Small intestine (tissue), 7 donors: Measurements from ENCODE around the gene POLR2F. TPM values are rescaled to one million over a fixed set of nuclear protein-coding genes. Genes with fewer than 3 reads are reported as not detected.
A peak's percentile ranks its signal among the peaks of the same experiment; 100 is the strongest.

Experiments used
- DNase-seq, 2 donors: peaks; one replicate each; pipeline versions ENCODE4 v3.0.0 to v3.0.0-alpha.2; 2013
- FAIRE-seq: peaks from 2 replicates; lab custom pipeline; 2012; peaks lifted over from hg19 to GRCh38; lab: Jason Lieb, UNC
- H3K27ac ChIP-seq, 3 donors: one replicate each; pipeline ENCODE4 v1.5.1; 2013; ENCODE audit warnings: low read length in 2 of 3, mild to moderate bottlenecking in 2 of 3, control low read depth in 1 of 3, inconsistent platforms in 1 of 3, low read depth in 1 of 3, moderate library complexity in 1 of 3
- H3K27me3 ChIP-seq, 3 donors: one replicate each; pipeline ENCODE4 v1.6.1; 2013; ENCODE audit warnings: low read length in 3 of 3, inconsistent platforms in 1 of 3; ENCODE audit not compliant: control insufficient read depth in 3 of 3, insufficient read depth in 3 of 3
- H3K36me3 ChIP-seq, 3 donors: one replicate each; pipeline ENCODE4 v1.6.1; 2013; ENCODE audit warnings: low read length in 3 of 3, inconsistent platforms in 1 of 3, low read depth in 1 of 3, mild to moderate bottlenecking in 1 of 3, moderate library complexity in 1 of 3; ENCODE audit not compliant: control insufficient read depth in 3 of 3, insufficient read depth in 2 of 3
- H3K4me1 ChIP-seq, 3 donors: one replicate each; pipeline ENCODE4 v1.6.1; 2013; ENCODE audit warnings: low read length in 2 of 3, inconsistent platforms in 1 of 3, low read depth in 1 of 3, mild to moderate bottlenecking in 1 of 3, moderate library complexity in 1 of 3; ENCODE audit not compliant: control insufficient read depth in 3 of 3, insufficient read depth in 2 of 3
- H3K4me3 ChIP-seq, 3 donors: one replicate each; pipeline ENCODE4 v1.5.1; 2013; ENCODE audit warnings: low read length in 3 of 3, control low read depth in 1 of 3, inconsistent platforms in 1 of 3, low read depth in 1 of 3, mild to moderate bottlenecking in 1 of 3, moderate library complexity in 1 of 3
- H3K9me3 ChIP-seq, 2 donors: one replicate each; pipeline ENCODE4 v1.6.1; 2013; ENCODE audit warnings: low read depth in 1 of 2, low read length in 1 of 2; ENCODE audit not compliant: control insufficient read depth in 2 of 2, insufficient read depth in 1 of 2
- WGBS, 3 donors: extraction: QIAGEN DNeasy Blood & Tissue Kit; methylation state at CpG; one replicate each; pipeline ENCODE4 v1.1.7; 2013; 5-methylcytosine and 5-hydroxymethylcytosine counted together
- polyA plus RNA-seq, 4 donors: library from polyadenylated mRNA; stranded (reverse) in 3 of 4; unstranded in 1 of 4; fragments of 200-250 nt in 3 of 4; fragments of 120-200 nt in 1 of 4; gene quantifications; one replicate each; pipeline versions ENCODE4 v1.2.1 to v1.2.3, GENCODE V29; 2013
- donor health status: healthy with polysubstance abuse.
- donor health status: control.
- donor health status: control.
- donor health status: Bipolar disorder and iron deficiency.
- donor health status: healthy.

Gene POLR2F
- polyA plus RNA-seq, 4 donors: 53.7 to 146 (median 107) TPM

DNA sequence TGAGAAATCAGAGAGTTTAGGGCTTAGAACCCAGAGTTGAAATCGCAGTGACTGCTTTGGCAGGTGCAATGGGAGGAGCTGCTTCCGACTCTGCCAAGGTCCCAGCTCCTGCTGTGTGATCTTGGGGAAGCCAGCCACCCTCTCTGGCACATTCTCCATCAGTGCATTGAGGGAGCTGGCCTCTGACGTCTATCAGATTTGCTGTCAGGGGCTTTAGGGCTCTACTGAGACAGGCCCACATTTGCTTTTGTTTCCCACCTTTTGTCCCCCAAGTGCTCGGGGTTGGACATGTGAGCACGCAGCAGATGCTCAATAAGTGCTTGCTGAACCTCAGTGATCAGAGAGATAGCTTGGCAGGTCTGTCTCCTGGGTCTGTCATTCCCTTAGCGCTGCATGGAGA, 41.5 kb downstream of the POLR2F start:
- Histone ChIP-seq H3K4me3 (no peak overlapping the region), H3K27me3 (no peaks in the 10 kb centered on the region), H3K4me1 (no peaks in the 10 kb centered on the region), H3K9me3 (no peaks in the 10 kb centered on the region), H3K27ac (no peak overlapping the region), H3K36me3 (no peaks in the 10 kb centered on the region)
- WGBS, 3 donors: 77 to 87% (median 81%) methylated on average over 6 of the region's 6 CpGs
- FAIRE-seq (no peak), DNase-seq (no peak)

- Histone ChIP-seq H3K4me1 (no peaks in the 10 kb centered on the region), H3K9me3 (no peaks in the 10 kb centered on the region), H3K27ac (no peak overlapping the region), H3K27me3 (no peaks in the 10 kb centered on the region), H3K4me3 (no peak overlapping the region), H3K36me3 (no peaks in the 10 kb centered on the region)
- no peak for FAIRE-seq
- DNase-seq: no peak
- WGBS, 3 donors: 76 to 80% (median 77%) methylated on average over 4 of the region's 4 CpGs
Measured at GRCh38 chr22:37995460-37995859, 42.0 kb downstream of the POLR2F start.

DNA sequence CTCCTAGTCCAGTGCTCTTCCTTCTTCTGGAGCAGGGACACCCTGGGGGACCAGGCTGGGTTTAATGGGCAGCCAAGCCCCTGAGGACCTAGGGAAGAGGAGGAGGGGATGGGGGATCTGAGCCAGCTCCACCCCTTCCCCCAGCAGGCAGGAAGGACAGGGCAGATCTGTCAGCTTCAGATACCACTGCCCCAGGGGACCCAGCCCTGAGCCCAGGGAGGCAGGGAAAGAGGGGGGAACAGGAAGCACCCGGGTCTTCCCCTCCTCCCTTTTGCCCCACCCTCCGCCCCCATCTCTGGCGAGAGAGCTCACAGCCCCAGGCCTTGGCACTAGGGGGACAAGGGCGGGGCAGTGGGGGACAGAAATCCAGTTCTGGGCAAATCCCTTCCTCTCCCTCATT, 42.6 kb downstream of the POLR2F start:
- Histone ChIP-seq H3K27ac (no peak overlapping the region), H3K36me3 (no peaks in the 10 kb centered on the region), H3K4me3 (no peak overlapping the region), H3K4me1 (no peaks in the 10 kb centered on the region), H3K27me3 (no peaks in the 10 kb centered on the region), H3K9me3 (no peaks in the 10 kb centered on the region)
- WGBS, 3 donors: 46 to 78% (median 57%) methylated on average over 3 to 4 of the region's 4 CpGs
- FAIRE-seq (no peak), DNase-seq (no peak)

DNA sequence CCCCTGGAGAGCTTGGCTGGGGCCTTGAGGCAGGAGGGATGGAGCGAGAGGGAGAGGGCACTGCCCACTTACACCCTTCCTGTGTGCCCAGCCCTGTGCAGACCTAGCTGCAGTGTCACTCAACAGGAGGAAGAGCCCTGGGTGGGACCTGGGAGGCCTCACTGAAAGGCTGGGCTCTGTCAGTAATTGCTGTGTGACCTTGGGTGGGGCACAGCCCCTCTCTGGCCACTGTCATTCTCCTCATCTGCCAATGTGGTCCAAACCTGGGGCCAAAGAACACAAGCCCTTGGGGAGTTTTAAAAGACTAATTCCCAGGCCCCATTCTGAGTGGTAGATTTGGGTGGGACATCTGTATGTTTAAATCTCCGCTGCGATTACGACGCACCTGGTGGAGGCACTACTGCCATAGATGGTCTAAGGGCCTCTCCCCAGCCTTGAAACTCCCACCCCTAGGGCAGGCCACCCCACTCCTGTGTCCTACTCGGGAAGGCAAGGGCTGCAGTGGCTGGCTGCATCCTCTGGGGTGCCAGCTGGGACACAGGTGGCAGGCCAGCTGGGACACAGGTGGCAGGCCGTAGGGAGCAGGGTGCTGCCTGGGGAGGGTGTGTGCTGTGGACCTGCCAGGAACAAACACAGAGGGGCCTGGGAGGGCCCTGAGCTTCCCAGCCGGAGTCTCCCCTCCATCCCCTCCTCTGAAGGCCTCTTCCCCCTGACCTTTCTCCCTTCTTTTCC, 43.2 kb downstream of the POLR2F start:
- peak; percentile 33 to 47 for DNase-seq
- H3K4me1 ChIP-seq: no peaks in the 10 kb centered on the region
- no peaks in the 10 kb centered on the region for H3K36me3 ChIP-seq
- no peaks in the 10 kb centered on the region for H3K27me3 ChIP-seq
- no peak for FAIRE-seq
- H3K27ac ChIP-seq: no peak overlapping the region
- no peak overlapping the region for H3K4me3 ChIP-seq
- WGBS, 3 donors: 61 to 74% (median 65%) methylated on average over 8 of the region's 8 CpGs
- no peaks in the 10 kb centered on the region for H3K9me3 ChIP-seq

DNA sequence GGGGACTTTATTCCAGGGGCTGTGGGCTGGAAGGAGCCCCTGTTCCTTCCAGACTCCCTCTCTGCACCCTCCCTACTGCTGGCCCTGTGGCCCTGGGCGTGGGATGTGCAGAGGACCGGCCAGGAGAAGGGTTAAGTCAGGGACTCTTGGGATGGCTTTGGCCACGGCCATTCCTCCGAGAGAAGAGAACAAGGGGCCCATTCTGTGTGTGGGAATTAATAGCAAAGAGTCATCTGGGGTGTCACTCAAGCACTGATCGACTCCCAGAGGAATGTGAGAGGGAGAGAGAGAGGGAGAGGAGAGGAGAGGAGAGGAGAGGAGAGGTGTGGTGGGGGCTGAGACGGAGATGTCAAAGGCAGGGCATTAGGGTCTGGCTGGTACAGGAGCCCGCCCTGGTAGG, 45.0 kb downstream of the POLR2F start:
- Histone ChIP-seq H3K36me3 (no peaks in the 10 kb centered on the region), H3K9me3 (no peaks in the 10 kb centered on the region), H3K4me3 (no peak overlapping the region), H3K27me3 (no peaks in the 10 kb centered on the region), H3K4me1 (no peaks in the 10 kb centered on the region), H3K27ac (no peak overlapping the region)
- 68 to 70% (median 69%) methylated on average over 6 to 7 of the region's 7 CpGs for WGBS, 3 donors
- FAIRE-seq (no peak), DNase-seq (no peak)

DNA sequence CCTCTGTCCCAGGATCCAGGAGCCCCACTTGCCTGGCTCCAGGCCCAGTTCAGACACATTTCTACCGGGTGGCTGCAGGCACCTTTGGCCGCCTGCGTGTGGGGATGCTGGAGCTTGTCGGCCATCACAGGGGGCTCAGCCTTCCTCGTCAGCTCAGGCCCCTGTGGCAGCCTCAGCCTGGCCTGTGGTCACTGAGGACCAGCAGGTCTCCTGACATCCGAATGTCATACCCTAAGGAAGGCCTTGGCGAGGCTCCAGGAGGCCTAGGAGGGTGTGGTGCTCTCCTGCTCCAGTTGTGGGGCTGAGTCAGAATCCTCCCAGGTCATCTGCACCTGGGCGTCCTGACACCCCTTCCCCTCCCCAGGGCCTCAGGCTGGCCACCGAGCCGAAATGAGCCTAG, 45.7 kb downstream of the POLR2F start:
- FAIRE-seq (no peak), DNase-seq (peak in 1 of 2 donors; percentile 15)
- 46 to 71% (median 51%) methylated on average over 10 of the region's 10 CpGs for WGBS, 3 donors

GRCh38 chr22:37999640-38000272, 46.3 kb downstream of the POLR2F start:
- no peaks in the 10 kb centered on the region for H3K36me3 ChIP-seq
- DNase-seq: peak in 1 of 2 donors; percentile 23
- no peaks in the 10 kb centered on the region for H3K4me1 ChIP-seq
- no peaks in the 10 kb centered on the region for H3K9me3 ChIP-seq
- WGBS, 3 donors: 58 to 72% (median 67%) methylated on average over 16 of the region's 16 CpGs
- no peak for FAIRE-seq
- no peak overlapping the region for H3K27ac ChIP-seq
- no peaks in the 10 kb centered on the region for H3K27me3 ChIP-seq
- no peak overlapping the region for H3K4me3 ChIP-seq

More for the DNA sequence above, 45.7 kb downstream of the POLR2F start:
- no peaks in the 10 kb centered on the region for H3K36me3 ChIP-seq
- no peaks in the 10 kb centered on the region for H3K27me3 ChIP-seq
- no peaks in the 10 kb centered on the region for H3K4me1 ChIP-seq
- no peak overlapping the region for H3K27ac ChIP-seq
- H3K9me3 ChIP-seq: no peaks in the 10 kb centered on the region
- no peak overlapping the region for H3K4me3 ChIP-seq

- no peak for DNase-seq
- Histone ChIP-seq H3K27ac (no peak overlapping the region), H3K4me1 (no peaks in the 10 kb centered on the region), H3K36me3 (no peaks in the 10 kb centered on the region), H3K27me3 (no peaks in the 10 kb centered on the region), H3K9me3 (no peaks in the 10 kb centered on the region), H3K4me3 (no peak overlapping the region)
- FAIRE-seq: no peak
- 85 to 88% (median 87%) methylated on average over 6 of the region's 6 CpGs for WGBS, 3 donors
Measured at GRCh38 chr22:38005943-38006342, 52.4 kb downstream of the POLR2F start.
